IMR-90 (cell line): ENCODE measurements around the gene PDF. TPM values are rescaled to one million over a fixed set of nuclear protein-coding genes. Genes with fewer than 3 reads are reported as not detected.

Experiments
- ATAC-seq: fragments of 200-7000 bp; cut with Tn5 transposase; 2 replicates; pipeline ENCODE4 v1.9.1; 2020; ENCODE audit warnings: low read depth, mild to moderate bottlenecking, moderate library complexity
- BruUV-seq: library from RNA; stranded (reverse); fragments of 400-500 nt; replicated peaks from 2 replicates; lab custom pipeline; 2021; lab: Mats Ljungman, UMichigan
- CTCF ChIA-PET: fragments of 300-600 bp; formaldehyde crosslinking; extraction: SDS; loops from one replicate; lab custom pipeline; 2021; ENCODE audit warnings: antibody characterized with exemption; lab: Yijun Ruan, JAX
- POLR2A ChIA-PET: fragments of 300-600 bp; sonication (Branson Sonifier 250); formaldehyde crosslinking; loops from one replicate; lab custom pipeline; 2022; ENCODE audit warnings: antibody characterized with exemption; ENCODE audit not compliant: unreplicated experiment; lab: Charles Lee
- DNase-seq: peaks from one replicate; pipeline ENCODE4 v3.0.0; 2013
- H2AFZ ChIP-seq: replicated peaks from 2 replicates; pipeline ENCODE3; 2013; ENCODE audit warnings: low read length, mild to moderate bottlenecking; ENCODE audit not compliant: poor library complexity
- H2AK5ac ChIP-seq: 2 replicates; pipeline ENCODE4 v1.6.1; 2013; ENCODE audit warnings: low read depth, low read length, inconsistent platforms
- H2AK9ac ChIP-seq: replicated peaks from 2 replicates; pipeline ENCODE3; 2013; ENCODE audit warnings: mild to moderate bottlenecking, low read depth, low read length, moderate library complexity; ENCODE audit not compliant: poor library complexity
- H2BK120ac ChIP-seq: 2 replicates; pipeline ENCODE4 v1.6.1; 2013; ENCODE audit warnings: low read depth, low read length, inconsistent platforms
- H2BK15ac ChIP-seq: 3 replicates; pipeline ENCODE4 v1.6.1; 2013; ENCODE audit warnings: low read depth, low read length, inconsistent platforms
- H2BK20ac ChIP-seq: 2 replicates; pipeline ENCODE4 v1.6.1; 2013; ENCODE audit warnings: low read depth, mild to moderate bottlenecking, inconsistent platforms, low read length, moderate library complexity
- H2BK5ac ChIP-seq: 2 replicates; pipeline ENCODE4 v1.6.1; 2013; ENCODE audit warnings: mild to moderate bottlenecking, low read depth, low read length, inconsistent platforms; ENCODE audit not compliant: poor library complexity, severe bottlenecking
- H3K14ac ChIP-seq: replicated peaks from 2 replicates; pipeline ENCODE4 v1.6.1; 2013; ENCODE audit warnings: low read depth, low read length, inconsistent platforms
- H3K18ac ChIP-seq: 2 replicates; pipeline ENCODE4 v1.6.1; 2013; ENCODE audit warnings: low read depth, low read length, control low read depth
- H3K23ac ChIP-seq: 2 replicates; pipeline ENCODE4 v1.6.1; 2013; ENCODE audit warnings: low read depth, low read length, inconsistent platforms
- H3K27ac ChIP-seq: 2 replicates; pipeline ENCODE4 v1.5.1; 2013; ENCODE audit warnings: mild to moderate bottlenecking, control low read depth, low read length; ENCODE audit not compliant: insufficient read depth
- H3K27me3 ChIP-seq: 2 replicates; pipeline ENCODE4 v1.6.1; 2013; ENCODE audit warnings: low read length; ENCODE audit not compliant: control insufficient read depth, insufficient read depth
- H3K36me3 ChIP-seq: 2 replicates; pipeline ENCODE4 v1.6.1; 2013; ENCODE audit warnings: low read length, mixed read lengths; ENCODE audit not compliant: control insufficient read depth, insufficient read depth
- H3K4ac ChIP-seq: 2 replicates; pipeline ENCODE4 v1.6.1; 2013; ENCODE audit warnings: low read depth, low read length, inconsistent platforms
- H3K4me1 ChIP-seq: 2 replicates; pipeline ENCODE4 v1.6.1; 2013; ENCODE audit warnings: low read length, mixed read lengths; ENCODE audit not compliant: control insufficient read depth, insufficient read depth
- H3K4me2 ChIP-seq: 2 replicates; pipeline ENCODE4 v1.6.1; 2013; ENCODE audit warnings: low read depth, mild to moderate bottlenecking, control low read depth, low read length, moderate library complexity
- H3K4me3 ChIP-seq: 2 replicates; pipeline ENCODE4 v1.5.1; 2013; ENCODE audit warnings: low read depth, mild to moderate bottlenecking, control low read depth, low read length, moderate library complexity; ENCODE audit not compliant: insufficient read depth
- H3K56ac ChIP-seq: 2 replicates; pipeline ENCODE4 v1.6.1; 2013; ENCODE audit warnings: low read length, inconsistent platforms; ENCODE audit not compliant: insufficient read depth; ENCODE audit errors: extremely low read depth
- H3K79me1 ChIP-seq, 2 experiments: 2 replicates each; pipeline ENCODE4 v1.6.1; 2013; ENCODE audit warnings: low read length in 2 of 2, inconsistent platforms in 1 of 2, low read depth in 1 of 2
- H3K9ac ChIP-seq: 2 replicates; pipeline ENCODE4 v1.6.1; 2013; ENCODE audit warnings: low read depth, low read length, control low read depth
- H3K9me1 ChIP-seq: 2 replicates; pipeline ENCODE4 v1.6.1; 2013; ENCODE audit warnings: low read length, inconsistent platforms; ENCODE audit not compliant: insufficient read depth
- H3K9me3 ChIP-seq: 2 replicates; pipeline ENCODE4 v1.6.1; 2013; ENCODE audit warnings: low read length; ENCODE audit not compliant: control insufficient read depth, insufficient read depth
- H4K20me1 ChIP-seq: 2 replicates; pipeline ENCODE4 v1.6.1; 2013; ENCODE audit warnings: low read length, inconsistent platforms; ENCODE audit not compliant: insufficient read depth
- H4K5ac ChIP-seq: 2 replicates; pipeline ENCODE4 v1.6.1; 2013; ENCODE audit warnings: mild to moderate bottlenecking, low read depth, low read length, control low read depth
- H4K8ac ChIP-seq, 2 experiments: 2 replicates each; pipeline ENCODE4 v1.6.1; 2013; ENCODE audit warnings: low read depth in 2 of 2, low read length in 2 of 2, control low read depth in 1 of 2, inconsistent platforms in 1 of 2
- H4K91ac ChIP-seq: 2 replicates; pipeline ENCODE4 v1.6.1; 2013; ENCODE audit warnings: low read depth, low read length, inconsistent platforms; ENCODE audit not compliant: insufficient read depth
- BHLHE40 ChIP-seq: fragments of 150-350 bp; IDR thresholded peaks from 2 replicates; pipeline ENCODE4 v1.6.1; 2016; ENCODE audit warnings: mild to moderate bottlenecking, low read depth, low read length
- CHD1 ChIP-seq: IDR thresholded peaks from 2 replicates; pipeline ENCODE4 v1.6.1; 2012; ENCODE audit warnings: low read depth, low read length, improper control_type of control experiment
- ELK1 ChIP-seq: fragments of 150-350 bp; IDR thresholded peaks from 2 replicates; pipeline ENCODE4 v1.6.1; 2016; ENCODE audit warnings: low read depth, mild to moderate bottlenecking, low read length, moderate library complexity, borderline replicate concordance
- FOS ChIP-seq: fragments of 150-350 bp; IDR thresholded peaks from 2 replicates; pipeline ENCODE4 v1.6.1; 2016; ENCODE audit warnings: low read depth, low read length
- MAFK ChIP-seq: IDR thresholded peaks from 2 replicates; pipeline ENCODE4 v1.6.1; 2012; ENCODE audit warnings: low read depth, low read length, improper control_type of control experiment
- MAZ ChIP-seq: IDR thresholded peaks from 2 replicates; pipeline ENCODE4 v1.6.1; 2012; ENCODE audit warnings: low read depth, mild to moderate bottlenecking, low read length, improper control_type of control experiment, moderate library complexity, borderline replicate concordance
- MXI1 ChIP-seq: IDR thresholded peaks from 2 replicates; pipeline ENCODE4 v1.6.1; 2012; ENCODE audit warnings: low read depth, mild to moderate bottlenecking, low read length, moderate library complexity, borderline replicate concordance
- POLR2A ChIP-seq: IDR thresholded peaks from 2 replicates; pipeline ENCODE4 v1.6.1; 2012; ENCODE audit warnings: mild to moderate bottlenecking, low read depth, low read length
- RAD21 ChIP-seq: IDR thresholded peaks from 2 replicates; pipeline ENCODE4 v1.6.1; 2012; ENCODE audit warnings: low read length, improper control_type of control experiment
- RCOR1 ChIP-seq: IDR thresholded peaks from 2 replicates; pipeline ENCODE4 v1.6.1; 2012; ENCODE audit warnings: mild to moderate bottlenecking, low read length, improper control_type of control experiment; ENCODE audit not compliant: insufficient replicate concordance
- RFX5 ChIP-seq: IDR thresholded peaks from 2 replicates; pipeline ENCODE4 v1.8.0; 2012; ENCODE audit warnings: low read depth, mild to moderate bottlenecking, low read length, moderate library complexity
- SMC3 ChIP-seq: fragments of 150-350 bp; IDR thresholded peaks from 2 replicates; pipeline ENCODE4 v1.6.1; 2016; ENCODE audit warnings: low read depth, mild to moderate bottlenecking, antibody characterized with exemption, low read length, moderate library complexity
- USF2 ChIP-seq: fragments of 150-350 bp; IDR thresholded peaks from 2 replicates; pipeline ENCODE4 v1.6.1; 2017; ENCODE audit warnings: mild to moderate bottlenecking, antibody characterized with exemption, low read length, low read depth
- WGBS, 2 experiments: methylation state at CpG; one replicate each; pipeline versions ENCODE4 v1.1.5 to v1.1.7; 2013; ENCODE audit warnings: missing lambda C conversion rate in 2 of 2; ENCODE audit not compliant: insufficient read length in 1 of 2; ENCODE audit errors: extremely low coverage in 2 of 2; 5-methylcytosine and 5-hydroxymethylcytosine counted together
- dilution Hi-C: fragments of 300-500 bp; cut with HindIII; formaldehyde crosslinking; loops from one replicate; pipeline ENCODE4 v1.14.3; 2018; ENCODE audit warnings: low sequenced_read_pairs; ENCODE audit not compliant: unreplicated experiment
- in situ Hi-C: fragments of 300-500 bp; cut with MboI; formaldehyde crosslinking; loops from 3 replicates; pipeline ENCODE4 v1.14.3; 2019; ENCODE audit warnings: low sequenced_read_pairs, inconsistent platforms, mixed read lengths
- intact Hi-C: fragments of 100-400 bp; cut with micrococcal nuclease; formaldehyde crosslinking; loops from 2 replicates; pipeline ENCODE4 v1.10.0; 2022
- polyA plus RNA-seq, 3 experiments: library from polyadenylated mRNA; depleted of rRNA; stranded (reverse); fragments of >200 nt; gene quantifications; 2 replicates each; pipeline ENCODE4 v1.2.3, GENCODE V29; 2012; ENCODE audit warnings: low replicate concordance in 1 of 3
- total RNA-seq: library from RNA; depleted of rRNA; stranded (reverse); fragments of >200 nt; gene quantifications from 2 replicates; pipeline ENCODE4 v1.2.3, GENCODE V29; 2012
- TF ChIP-seq, protein P1 (sequence below): conservative IDR thresholded peaks from 2 replicates; pipeline ENCODE4 v1.5.1; 2012; ENCODE audit warnings: mild to moderate bottlenecking, low read depth, low read length, improper control_type of control experiment

Gene PDF
- total and polyA plus RNA-seq, 2 of the 4 experiments (the other 2 are of a cell fraction) = 4.5 to 6.4 TPM

- Histone ChIP-seq H3K4ac (no peak overlapping the region), H3K36me3 (peaks cover 56% of the 10 kb centered on the region), H4K8ac (no peak overlapping the region), H3K27ac (no peak overlapping the region), H4K20me1 (peaks cover 39% of the 10 kb centered on the region), H3K56ac (no peak overlapping the region), H3K14ac (no peak overlapping the region), H3K27me3 (no peaks in the 10 kb centered on the region), H3K4me3 (no peak overlapping the region), H3K9me1 (0 out of 2 replicates have a peak, but pooled peaks cover 3% of the 10 kb centered on the region), H3K4me1 (peaks cover 4% of the 10 kb centered on the region), H2BK5ac (no peak overlapping the region), H2BK15ac (no peak overlapping the region), H2AK9ac (no peak overlapping the region), H3K23ac (no peak overlapping the region), H4K91ac (no peak overlapping the region), H3K79me1 (peaks cover 31 to 73% of the 10 kb centered on the region in 2 experiments), H4K5ac (no peak overlapping the region), H2AK5ac (no peak overlapping the region), H3K4me2 (no peak overlapping the region), H3K9ac (no peak overlapping the region), H3K18ac (no peak overlapping the region), H2BK120ac (no peak overlapping the region), H2BK20ac (no peak overlapping the region), H3K9me3 (no peaks in the 10 kb centered on the region), H2AFZ (no peak overlapping the region)
- no peak for TF ChIP-seq MXI1
- no peak for TF ChIP-seq POLR2A
- TF ChIP-seq RCOR1 = no peak
- no peak for TF ChIP-seq MAZ
- TF ChIP-seq FOS = no peak
- TF ChIP-seq, protein P1, sequence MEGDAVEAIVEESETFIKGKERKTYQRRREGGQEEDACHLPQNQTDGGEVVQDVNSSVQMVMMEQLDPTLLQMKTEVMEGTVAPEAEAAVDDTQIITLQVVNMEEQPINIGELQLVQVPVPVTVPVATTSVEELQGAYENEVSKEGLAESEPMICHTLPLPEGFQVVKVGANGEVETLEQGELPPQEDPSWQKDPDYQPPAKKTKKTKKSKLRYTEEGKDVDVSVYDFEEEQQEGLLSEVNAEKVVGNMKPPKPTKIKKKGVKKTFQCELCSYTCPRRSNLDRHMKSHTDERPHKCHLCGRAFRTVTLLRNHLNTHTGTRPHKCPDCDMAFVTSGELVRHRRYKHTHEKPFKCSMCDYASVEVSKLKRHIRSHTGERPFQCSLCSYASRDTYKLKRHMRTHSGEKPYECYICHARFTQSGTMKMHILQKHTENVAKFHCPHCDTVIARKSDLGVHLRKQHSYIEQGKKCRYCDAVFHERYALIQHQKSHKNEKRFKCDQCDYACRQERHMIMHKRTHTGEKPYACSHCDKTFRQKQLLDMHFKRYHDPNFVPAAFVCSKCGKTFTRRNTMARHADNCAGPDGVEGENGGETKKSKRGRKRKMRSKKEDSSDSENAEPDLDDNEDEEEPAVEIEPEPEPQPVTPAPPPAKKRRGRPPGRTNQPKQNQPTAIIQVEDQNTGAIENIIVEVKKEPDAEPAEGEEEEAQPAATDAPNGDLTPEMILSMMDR = no peak
- no peak for TF ChIP-seq MAFK
- TF ChIP-seq SMC3 = no peak
- no peak for TF ChIP-seq BHLHE40
- TF ChIP-seq ELK1 = no peak
- TF ChIP-seq USF2 = no peak
- no peak for TF ChIP-seq RAD21
- TF ChIP-seq CHD1 = no peak
- no peak for TF ChIP-seq RFX5
- CTCF ChIA-PET = no interaction called here
- ATAC-seq (no peak), DNase-seq (no peak)
- in situ Hi-C loops (no loop called here), dilution Hi-C loops (no loop called here), intact Hi-C loops (no loop called here)
- 96% methylated on average over 25 of the region's 30 CpGs; no CpG with 5 or more reads in 1 of the 2 experiments for WGBS, 2 experiments
- POLR2A ChIA-PET = no interaction called here
- BruUV-seq = no TSS peak
Observed at GRCh38 chr16:69315486-69316311, 14.7 kb downstream of the PDF start.
